Measurements from ENCODE around the gene YBX1. TPM values are rescaled to one million over a fixed set of nuclear protein-coding genes. Genes with fewer than 3 reads are reported as not detected.
"Not testable (repeated sequence)": the region's sequence is repeated elsewhere in the genome, so short reads cannot be mapped to it uniquely, and the experiment has no call there.

Gene YBX1
- total RNA-seq, 2 experiments from 2014 or later, result 1,417 to 1,447 TPM

DNA sequence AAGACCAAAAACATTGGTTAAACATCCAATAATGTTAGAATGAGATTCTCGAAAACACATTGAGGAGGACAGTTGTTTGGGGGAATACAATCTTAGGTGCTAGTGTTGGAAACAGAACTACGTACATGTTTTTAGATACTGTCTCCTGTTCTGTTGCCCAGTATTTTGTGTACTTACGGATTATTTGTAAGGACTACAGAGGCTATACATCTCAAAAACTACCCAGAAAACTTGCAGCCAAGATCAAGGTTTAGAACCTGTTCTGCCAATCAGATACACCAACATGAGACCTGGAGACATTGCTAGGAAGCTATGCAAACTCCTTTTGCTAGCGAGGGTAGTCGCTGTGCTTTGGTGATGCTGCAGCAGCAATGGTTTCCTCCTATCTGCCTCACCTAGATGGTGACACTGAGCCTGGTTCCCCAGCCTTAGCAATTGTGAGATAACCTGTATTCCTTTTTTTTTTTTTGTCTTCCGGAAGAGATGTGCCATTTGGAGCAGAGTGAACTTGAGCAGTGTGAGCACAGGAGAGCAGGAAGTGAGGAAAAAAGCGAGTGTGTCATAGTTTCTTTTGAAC lies 21.8 kb downstream of the YBX1 start:
- intact Hi-C loops (cut with micrococcal nuclease), result no loop called here
- DNase-seq (no peak), ATAC-seq (no peak)
- Mint-ChIP-seq H3K9me3 (no peaks in the 10 kb centered on the region), H3K27me3 (no peaks in the 10 kb centered on the region), H3K4me3 (no peak overlapping the region), H3K4me1 (ENCODE audit: low read depth) (peaks cover 2% of the 10 kb centered on the region), H3K36me3 (ENCODE audit: low read depth) (peaks cover 81% of the 10 kb centered on the region), H3K27ac (no peak overlapping the region)
- no peak for TF ChIP-seq CTCF (IDR thresholded peaks at IDR 0.05)
- ChIA-PET POLR2A (interaction anchor here (0.7 kb wide), 1 partner anchor 20 kb away, joined by 3 read pairs; no protein-coding TSS in a partner anchor), CTCF (no interaction called here)

- POLR2A ChIA-PET; H3K4me1 Mint-ChIP-seq (ENCODE audit: low read depth); H3K27me3 Mint-ChIP-seq; H3K4me3 Mint-ChIP-seq; intact Hi-C loops (cut with micrococcal nuclease); DNase-seq; ATAC-seq; H3K27ac Mint-ChIP-seq: not testable (repeated sequence)
- H3K9me3 Mint-ChIP-seq, result peaks cover 22% of the 10 kb centered on the region
- CTCF ChIA-PET, result interaction anchor here (0.7 kb wide), 1 partner anchor 54 kb away, joined by 3 read pairs; the partner anchor contains the start of gene C1orf50
- H3K36me3 Mint-ChIP-seq (ENCODE audit: low read depth), result peaks cover 79% of the 10 kb centered on the region
Measured at GRCh38 chr1:42712808-42713207, 30.6 kb downstream of the YBX1 start.

DNA sequence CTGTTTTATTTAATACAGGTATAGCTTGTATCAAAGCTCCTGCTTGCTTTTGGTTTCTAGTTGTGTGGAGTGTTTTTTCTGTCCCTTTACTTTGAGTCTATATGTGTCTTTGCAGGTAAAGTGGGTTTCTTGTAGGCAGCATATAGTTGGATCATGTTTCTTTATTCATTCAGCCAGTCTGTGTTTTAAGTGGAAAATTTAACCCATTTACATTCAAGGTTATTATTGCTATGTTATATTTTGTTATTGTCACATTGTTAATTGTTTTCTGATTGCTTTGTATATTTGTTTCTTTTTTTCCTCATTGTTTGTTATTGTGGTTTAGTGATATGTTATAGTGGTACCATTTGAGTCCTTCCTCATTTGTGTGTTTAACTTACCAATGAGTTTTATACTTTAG lies 31.1 kb downstream of the YBX1 start:
- Mint-ChIP-seq H3K27ac (no peak overlapping the region), H3K27me3 (no peaks in the 10 kb centered on the region)

GRCh38 chr1:42714441-42714840 lies 32.2 kb downstream of the YBX1 start:
- CTCF ChIA-PET; intact Hi-C loops (cut with micrococcal nuclease); DNase-seq; ATAC-seq; H3K4me3 Mint-ChIP-seq; H3K27ac Mint-ChIP-seq; H3K4me1 Mint-ChIP-seq (ENCODE audit: low read depth); H3K27me3 Mint-ChIP-seq: not testable (repeated sequence)
- H3K9me3 Mint-ChIP-seq, result peaks cover 22% of the 10 kb centered on the region
- peaks cover 68% of the 10 kb centered on the region for H3K36me3 Mint-ChIP-seq (ENCODE audit: low read depth)
- POLR2A ChIA-PET, result interaction anchor here (1.2 to 1.4 kb wide), 2 partner anchors 12 to 43 kb away, joined by 3 to 4 read pairs; no protein-coding TSS in a partner anchor

More for the DNA sequence above, 31.1 kb downstream of the YBX1 start:
- ChIA-PET CTCF (interaction anchor here (0.7 kb wide), 1 partner anchor 54 kb away, joined by 3 read pairs; the partner anchor contains the start of gene C1orf50), POLR2A (no interaction called here)
- Mint-ChIP-seq H3K4me1 (ENCODE audit: low read depth) (peaks cover 10% of the 10 kb centered on the region), H3K4me3 (no peak overlapping the region), H3K36me3 (ENCODE audit: low read depth) (peaks cover 74% of the 10 kb centered on the region), H3K9me3 (peaks cover 22% of the 10 kb centered on the region)
- DNase-seq, result no peak
- TF ChIP-seq CTCF (IDR thresholded peaks at IDR 0.05), result no peak
- ATAC-seq, result no peak
- intact Hi-C loops (cut with micrococcal nuclease), result no loop called here

DNA sequence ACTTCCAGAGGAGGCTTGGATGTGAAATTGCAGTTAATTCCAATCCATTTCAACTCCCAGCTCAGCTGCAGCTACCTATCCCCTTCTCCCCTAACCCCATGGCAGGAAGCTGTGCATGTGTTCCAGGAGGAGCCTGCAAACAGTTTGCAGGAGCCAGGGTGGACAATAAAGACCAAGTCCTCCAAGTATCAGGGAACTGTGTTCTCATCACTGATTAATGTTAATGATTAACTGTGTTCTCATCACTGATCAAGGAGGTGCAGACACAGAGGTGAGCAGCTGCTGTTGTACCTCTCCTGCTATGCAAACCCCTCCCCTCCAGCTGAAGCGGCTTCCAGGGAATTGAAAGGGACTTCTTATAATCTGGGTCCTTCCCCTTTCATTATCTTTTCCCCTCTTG lies 38.6 kb downstream of the YBX1 start:
- Mint-ChIP-seq H3K9me3 (no peaks in the 10 kb centered on the region), H3K4me1 (ENCODE audit: low read depth) (peaks cover 7% of the 10 kb centered on the region), H3K4me3 (no peak overlapping the region), H3K27ac (no peak overlapping the region), H3K27me3 (no peaks in the 10 kb centered on the region), H3K36me3 (ENCODE audit: low read depth) (peaks cover 16% of the 10 kb centered on the region)
- no peak for TF ChIP-seq CTCF (IDR thresholded peaks at IDR 0.05)
- ChIA-PET POLR2A (no interaction called here), CTCF (interaction anchor here (1.0 kb wide), 1 partner anchor 192 kb away, joined by 3 read pairs; no protein-coding TSS in a partner anchor)
- no peak for DNase-seq
- no peak for ATAC-seq
- intact Hi-C loops (cut with micrococcal nuclease), result no loop called here

DNA sequence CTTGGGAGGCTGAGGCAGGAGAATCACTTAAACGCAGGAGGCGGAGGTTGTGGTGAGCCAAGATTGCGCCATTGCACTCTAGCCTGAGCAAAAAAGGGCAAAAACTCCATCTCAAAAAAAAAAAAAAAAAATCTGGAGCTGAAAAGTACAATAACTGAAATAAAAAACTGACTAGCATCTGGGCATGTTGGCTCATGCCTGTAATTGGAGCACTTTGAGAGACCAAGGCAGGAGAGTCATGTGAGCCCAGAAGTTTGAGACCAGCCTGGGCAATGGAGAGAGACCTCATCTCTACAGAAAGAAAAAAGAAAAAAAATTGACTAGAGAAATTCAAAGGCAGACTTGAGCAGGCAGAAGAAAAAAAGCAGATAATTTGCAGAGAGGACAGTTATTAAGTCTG lies 39.7 kb downstream of the YBX1 start:
- TF ChIP-seq CTCF (IDR thresholded peaks at IDR 0.05), result no peak
- no peaks in the 10 kb centered on the region for H3K27me3 Mint-ChIP-seq

GRCh38 chr1:42722403-42722802 lies 40.2 kb downstream of the YBX1 start:
- POLR2A ChIA-PET, CTCF ChIA-PET, H3K9me3 Mint-ChIP-seq: not testable (repeated sequence)

More for the DNA sequence above, 39.7 kb downstream of the YBX1 start:
- Mint-ChIP-seq H3K36me3 (ENCODE audit: low read depth) (peaks cover 8% of the 10 kb centered on the region), H3K4me1 (ENCODE audit: low read depth) (peaks cover 7% of the 10 kb centered on the region), H3K4me3 (no peak overlapping the region), H3K27ac (no peak overlapping the region), H3K9me3 (no peaks in the 10 kb centered on the region)
- ChIA-PET CTCF (interaction anchor here (1.0 kb wide), 1 partner anchor 191 kb away, joined by 3 read pairs; no protein-coding TSS in a partner anchor), POLR2A (no interaction called here)
- DNase-seq (no peak), ATAC-seq (no peak)
- intact Hi-C loops (cut with micrococcal nuclease), result no loop called here

More at GRCh38 chr1:42722403-42722802, 40.2 kb downstream of the YBX1 start:
- H3K4me1 Mint-ChIP-seq (ENCODE audit: low read depth); H3K4me3 Mint-ChIP-seq; intact Hi-C loops (cut with micrococcal nuclease); H3K36me3 Mint-ChIP-seq (ENCODE audit: low read depth); H3K27me3 Mint-ChIP-seq; ATAC-seq; H3K27ac Mint-ChIP-seq; DNase-seq: not testable (repeated sequence)
